Naive thymus-derived CD4-positive, alpha-beta T cell (primary cell): ENCODE measurements around the gene CNTN4. TPM values are rescaled to one million over a fixed set of nuclear protein-coding genes. Genes with fewer than 3 reads are reported as not detected.

Source experiments
- ATAC-seq: fragments of 150-1000 bp; cut with Tn5 transposase; 2 replicates; pipeline ENCODE4 v1.10.0; 2021; ENCODE audit warnings: mild to moderate bottlenecking, moderate library complexity
- CTCF ChIA-PET: fragments of 350-600 bp; sonication (Branson Sonifier 250); formaldehyde crosslinking; loops from one replicate; lab custom pipeline; 2021; ENCODE audit warnings: antibody characterized with exemption; lab: Charles Lee
- POLR2A ChIA-PET: fragments of 350-600 bp; sonication (Branson Sonifier 250); formaldehyde crosslinking; loops from one replicate; lab custom pipeline; 2021; ENCODE audit warnings: antibody characterized with exemption, inconsistent platforms; lab: Charles Lee
- DNase-seq, 9 donors: peaks; one replicate each; pipeline versions ENCODE4 v3.0.0 to v3.0.0-alpha.2; 2020 to 2022; ENCODE audit warnings: mixed read lengths in 1 of 9
- H3K27ac ChIP-seq: one replicate; pipeline ENCODE4 v1.7.0; 2013; ENCODE audit warnings: mild to moderate bottlenecking, low read depth, low read length, moderate library complexity
- H3K27me3 ChIP-seq, 2 donors: one replicate each; pipeline ENCODE4 v1.7.0; 2013; ENCODE audit warnings: low read length in 2 of 2, mild to moderate bottlenecking in 2 of 2, moderate library complexity in 2 of 2; ENCODE audit not compliant: control insufficient read depth in 2 of 2, insufficient read depth in 2 of 2
- H3K36me3 ChIP-seq, 3 experiments: 1 replicate in 2 of 3; 2 replicates in 1 of 3; pipeline ENCODE4 v1.7.0; 2013; ENCODE audit warnings: low read length in 3 of 3, mild to moderate bottlenecking in 3 of 3, moderate library complexity in 1 of 3; ENCODE audit not compliant: insufficient read depth in 3 of 3, control insufficient read depth in 2 of 3
- H3K4me1 ChIP-seq, 2 donors: one replicate each; pipeline ENCODE4 v1.7.0; 2013; ENCODE audit warnings: low read length in 2 of 2, mild to moderate bottlenecking in 2 of 2, moderate library complexity in 1 of 2; ENCODE audit not compliant: control insufficient read depth in 2 of 2, insufficient read depth in 2 of 2
- H3K4me3 ChIP-seq: 2 replicates; pipeline ENCODE4 v1.7.0; 2013; ENCODE audit warnings: mild to moderate bottlenecking, low read length
- H3K9me3 ChIP-seq, 3 experiments: 1 replicate in 2 of 3; 2 replicates in 1 of 3; pipeline ENCODE4 v1.7.0; 2013; ENCODE audit warnings: low read length in 3 of 3; ENCODE audit not compliant: control insufficient read depth in 2 of 3
- H3K27ac Mint-ChIP-seq, 9 donors: one replicate each; pipeline ENCODE4 v1.8.0; 2020 to 2022; ENCODE audit warnings: mixed read lengths in 9 of 9, mild to moderate bottlenecking in 8 of 9, moderate library complexity in 5 of 9, inconsistent platforms in 2 of 9
- H3K27me3 Mint-ChIP-seq, 5 donors: one replicate each; pipeline ENCODE4 v1.8.0; 2021 to 2022; ENCODE audit warnings: mixed read lengths in 5 of 5, mild to moderate bottlenecking in 1 of 5
- H3K36me3 Mint-ChIP-seq, 5 donors: one replicate each; pipeline ENCODE4 v1.8.0; 2020 to 2022; ENCODE audit warnings: mixed read lengths in 5 of 5, mild to moderate bottlenecking in 3 of 5, inconsistent platforms in 1 of 5
- H3K4me1 Mint-ChIP-seq, 7 donors: one replicate each; pipeline ENCODE4 v1.8.0; 2020 to 2022; ENCODE audit warnings: mixed read lengths in 7 of 7, mild to moderate bottlenecking in 3 of 7, inconsistent platforms in 1 of 7
- H3K4me3 Mint-ChIP-seq, 10 donors: one replicate each; pipeline ENCODE4 v1.8.0; 2020 to 2022; ENCODE audit warnings: mild to moderate bottlenecking in 10 of 10, mixed read lengths in 10 of 10, moderate library complexity in 6 of 10, inconsistent platforms in 2 of 10
- H3K9me3 Mint-ChIP-seq, 11 donors: one replicate each; pipeline ENCODE4 v1.8.0; 2020 to 2022; ENCODE audit warnings: mixed read lengths in 11 of 11, mild to moderate bottlenecking in 4 of 11, inconsistent platforms in 1 of 11, moderate library complexity in 1 of 11
- intact Hi-C, 2 donors: fragments of 100-400 bp; cut with micrococcal nuclease; formaldehyde crosslinking; loops; one replicate each; pipeline ENCODE4 v1.15.1; 2023
- polyA plus RNA-seq, 2 donors: library from polyadenylated mRNA; unstranded; fragments of 300-500 nt; fragmentation: Illumina TruSeq; gene quantifications; one replicate each; pipeline ENCODE4 v1.2.3, GENCODE V29; 2021
- total RNA-seq, 6 experiments: library from RNA in 5 of 6; stranded (reverse) in 5 of 6; gene quantifications; 1 replicate in 5 of 6; 2 replicates in 1 of 6; pipeline ENCODE4 v1.2.3 and lab custom pipeline; 2021 to 2026

CNTN4 gene
- total and polyA plus RNA-seq, 7 experiments from 2014 or later: not detected

DNA sequence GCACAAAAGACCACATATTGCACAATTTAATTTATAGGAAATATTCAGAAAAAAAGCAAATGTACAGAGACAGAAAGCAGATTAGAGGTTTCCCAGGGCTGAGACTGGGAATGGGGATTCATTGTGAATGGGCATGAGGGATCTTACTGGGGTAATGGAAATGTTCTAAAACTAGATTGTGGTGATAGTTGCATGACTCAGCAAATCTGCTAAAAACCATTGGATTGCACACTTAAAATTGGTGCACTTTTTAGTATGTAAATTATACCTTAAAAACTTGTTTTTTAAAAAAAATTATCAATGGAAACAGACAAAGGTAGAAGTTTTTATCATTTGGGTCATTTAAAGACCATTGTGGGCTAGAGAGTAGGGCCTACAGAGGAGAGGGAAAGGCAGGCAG lies 780.9 kb downstream of the CNTN4 start:
- H3K4me3 ChIP-seq: no peak overlapping the region
- no peak overlapping the region for H3K4me3 Mint-ChIP-seq
- intact Hi-C loops: no loop called here

DNA sequence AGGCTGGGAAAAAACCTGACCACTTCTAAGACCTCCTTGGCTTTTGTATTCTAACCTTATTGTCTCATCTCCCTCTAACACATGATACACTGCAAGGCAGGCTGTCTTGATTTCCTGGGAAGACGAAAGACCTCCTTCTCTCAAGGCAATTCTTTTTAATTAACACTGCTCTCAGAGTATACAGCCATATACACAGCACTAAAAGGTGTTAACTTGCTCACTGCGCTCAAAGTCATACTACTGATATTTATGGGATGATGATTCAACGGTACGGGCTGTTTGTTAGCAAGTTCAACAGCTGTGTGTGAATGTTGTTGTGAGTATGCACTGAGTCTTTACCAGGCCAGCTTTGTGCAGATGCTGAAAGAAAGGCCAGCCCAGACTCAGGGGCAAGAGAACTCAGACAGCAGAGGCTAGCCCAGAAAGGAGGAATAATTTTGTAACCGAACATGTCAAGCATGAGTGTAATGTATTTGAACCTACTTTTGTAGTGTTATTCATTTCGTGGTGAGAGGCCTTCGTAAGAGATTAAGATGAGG lies 781.6 kb downstream of the CNTN4 start:
- Mint-ChIP-seq H3K27ac (no peak overlapping the region), H3K27me3 (peaks cover 0 to 7% (median 3%) of the 10 kb centered on the region in 5 donors), H3K36me3 (no peaks in the 10 kb centered on the region), H3K4me1 (no peaks in the 10 kb centered on the region), H3K4me3 (no peak overlapping the region), H3K9me3 (no peaks in the 10 kb centered on the region)
- Histone ChIP-seq H3K36me3 (no peaks in the 10 kb centered on the region), H3K27ac (no peak overlapping the region), H3K4me3 (no peak overlapping the region), H3K4me1 (no peaks in the 10 kb centered on the region), H3K27me3 (no peaks in the 10 kb centered on the region), H3K9me3 (no peaks in the 10 kb centered on the region)
- ChIA-PET POLR2A (no interaction called here), CTCF (no interaction called here)
- intact Hi-C loops: no loop called here
- DNase-seq (no peak), ATAC-seq (no peak)

More for the DNA sequence above, 780.9 kb downstream of the CNTN4 start:
- H3K9me3 ChIP-seq: no peaks in the 10 kb centered on the region
- H3K27me3 ChIP-seq: no peaks in the 10 kb centered on the region
- POLR2A ChIA-PET: no interaction called here
- no peak for DNase-seq
- CTCF ChIA-PET: no interaction called here
- peaks cover 0 to 6% (median 3%) of the 10 kb centered on the region in 5 donors for H3K27me3 Mint-ChIP-seq
- no peaks in the 10 kb centered on the region for H3K36me3 Mint-ChIP-seq
- no peaks in the 10 kb centered on the region for H3K9me3 Mint-ChIP-seq
- H3K36me3 ChIP-seq: no peaks in the 10 kb centered on the region
- H3K27ac Mint-ChIP-seq: no peak overlapping the region
- H3K4me1 Mint-ChIP-seq: no peaks in the 10 kb centered on the region
- no peak overlapping the region for H3K27ac ChIP-seq
- ATAC-seq: no peak
- no peaks in the 10 kb centered on the region for H3K4me1 ChIP-seq

DNA sequence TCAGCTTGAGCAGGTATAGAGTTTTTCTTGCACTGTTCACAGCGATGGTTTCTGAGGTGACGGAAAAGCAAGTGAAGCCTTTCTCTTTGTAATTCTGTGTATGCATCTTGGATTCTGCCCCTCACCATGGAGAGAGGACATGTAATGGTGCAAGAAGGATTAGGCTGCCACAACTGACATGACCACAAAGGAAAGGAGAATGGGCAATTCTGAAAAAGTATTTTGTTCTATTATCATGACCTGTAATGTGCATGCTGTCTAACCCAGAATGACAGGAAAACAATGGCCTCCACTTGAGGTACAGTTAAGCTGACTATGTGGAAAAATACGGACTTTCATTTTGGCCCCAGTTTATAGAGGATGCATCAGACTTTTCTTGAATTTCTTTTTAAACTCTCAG lies 784.6 kb downstream of the CNTN4 start:
- CTCF ChIA-PET: no interaction called here

DNA sequence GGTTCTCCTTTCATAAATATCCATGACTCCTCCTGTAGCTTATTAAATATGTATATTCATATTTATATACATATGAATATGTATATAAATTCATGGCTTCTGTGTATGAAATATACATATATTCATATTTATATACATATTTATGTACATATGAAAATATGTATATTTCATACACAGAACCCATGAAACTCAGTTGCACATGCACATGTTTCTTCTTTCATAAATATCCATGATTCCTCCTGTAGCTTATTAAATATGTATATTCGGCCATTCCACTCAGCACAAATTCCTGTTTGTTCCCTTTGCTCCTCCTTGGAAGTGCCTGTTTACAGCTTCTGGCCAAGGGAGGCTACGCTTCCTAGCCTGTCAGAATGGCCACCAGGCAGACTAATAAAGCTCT lies 789.9 kb downstream of the CNTN4 start:
- peaks cover 0 to 13% (median 10%) of the 10 kb centered on the region in 5 donors for H3K27me3 Mint-ChIP-seq
- intact Hi-C loops: no loop called here
- POLR2A ChIA-PET: no interaction called here
- H3K27ac Mint-ChIP-seq: no peak overlapping the region
- no peaks in the 10 kb centered on the region for H3K9me3 Mint-ChIP-seq
- H3K4me3 Mint-ChIP-seq: no peak overlapping the region
- Histone ChIP-seq H3K36me3 (no peaks in the 10 kb centered on the region), H3K4me1 (no peaks in the 10 kb centered on the region), H3K4me3 (no peak overlapping the region), H3K27ac (no peak overlapping the region), H3K9me3 (no peaks in the 10 kb centered on the region), H3K27me3 (no peaks in the 10 kb centered on the region)
- no peaks in the 10 kb centered on the region for H3K4me1 Mint-ChIP-seq
- no peak for DNase-seq
- no peak for ATAC-seq
- CTCF ChIA-PET: no interaction called here
- H3K36me3 Mint-ChIP-seq: no peaks in the 10 kb centered on the region

More for the DNA sequence above, 784.6 kb downstream of the CNTN4 start:
- H3K27ac ChIP-seq: no peak overlapping the region
- ATAC-seq (no peak), DNase-seq (no peak)
- H3K4me3 ChIP-seq: no peak overlapping the region
- H3K36me3 ChIP-seq: no peaks in the 10 kb centered on the region
- Mint-ChIP-seq H3K27ac (no peak overlapping the region), H3K27me3 (peaks cover 0 to 13% (median 6%) of the 10 kb centered on the region in 5 donors), H3K36me3 (no peaks in the 10 kb centered on the region), H3K4me3 (no peak overlapping the region), H3K9me3 (no peaks in the 10 kb centered on the region), H3K4me1 (no peaks in the 10 kb centered on the region)
- H3K4me1 ChIP-seq: no peaks in the 10 kb centered on the region
- H3K9me3 ChIP-seq: no peaks in the 10 kb centered on the region
- no peaks in the 10 kb centered on the region for H3K27me3 ChIP-seq
- POLR2A ChIA-PET: no interaction called here
- intact Hi-C loops: no loop called here

DNA sequence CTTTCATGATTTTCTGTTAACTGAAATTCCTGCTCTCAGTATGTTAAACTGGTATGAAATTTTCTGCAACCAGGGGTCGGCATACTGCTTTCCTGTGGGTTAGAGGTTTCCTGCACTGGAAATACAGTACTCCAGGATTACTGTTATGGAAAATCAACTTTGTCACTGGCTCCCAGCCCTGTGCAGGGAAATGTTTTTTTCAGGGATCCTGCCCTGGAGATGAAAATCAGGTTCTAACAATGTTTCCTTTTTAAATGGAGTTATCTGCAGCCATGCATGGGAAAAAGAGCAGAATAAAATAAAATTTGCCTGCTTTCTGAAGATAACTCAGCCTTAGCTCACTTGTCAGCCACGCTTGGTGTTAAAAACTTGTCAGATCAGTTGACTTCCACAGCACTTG lies 791.1 kb downstream of the CNTN4 start:
- DNase-seq (no peak), ATAC-seq (no peak)
- intact Hi-C loops: no loop called here
- H3K9me3 ChIP-seq: no peaks in the 10 kb centered on the region
- Mint-ChIP-seq H3K36me3 (no peaks in the 10 kb centered on the region), H3K27me3 (peaks cover 0 to 13% (median 10%) of the 10 kb centered on the region in 5 donors), H3K9me3 (no peaks in the 10 kb centered on the region), H3K27ac (no peak overlapping the region), H3K4me1 (no peaks in the 10 kb centered on the region), H3K4me3 (no peak overlapping the region)
- no peaks in the 10 kb centered on the region for H3K36me3 ChIP-seq
- ChIA-PET POLR2A (no interaction called here), CTCF (no interaction called here)
- no peaks in the 10 kb centered on the region for H3K4me1 ChIP-seq
- no peaks in the 10 kb centered on the region for H3K27me3 ChIP-seq
- H3K4me3 ChIP-seq: no peak overlapping the region
- H3K27ac ChIP-seq: no peak overlapping the region

DNA sequence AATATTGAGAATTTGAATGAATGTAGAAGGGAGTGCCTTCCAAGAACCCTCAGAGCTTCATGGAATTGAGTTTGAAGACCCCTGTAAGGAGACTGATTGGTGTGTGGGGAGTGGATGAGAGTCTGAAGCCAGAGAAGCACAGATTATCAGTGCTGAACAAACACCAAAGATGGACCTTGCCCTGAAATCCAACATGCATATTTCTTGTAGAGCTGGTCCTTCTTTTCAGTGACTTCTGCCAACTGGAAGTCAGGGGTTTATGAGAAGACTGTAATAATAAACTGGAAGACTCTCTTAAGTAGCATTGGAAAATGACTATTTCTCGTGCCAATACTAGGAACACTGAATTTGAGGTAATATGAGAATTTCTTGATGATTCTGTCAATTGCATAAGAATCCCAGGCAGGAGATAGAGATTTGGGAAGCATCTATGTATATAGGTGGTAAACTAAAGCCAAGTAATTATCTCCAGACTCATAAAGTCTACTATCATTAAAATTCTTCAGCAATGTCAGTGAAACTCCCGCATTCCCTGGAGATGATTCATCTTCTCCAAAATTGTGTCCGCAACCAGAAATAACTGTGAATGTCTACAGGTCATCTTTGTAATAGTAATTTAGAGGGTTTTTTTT lies 797.8 kb downstream of the CNTN4 start:
- no peaks in the 10 kb centered on the region for H3K27me3 ChIP-seq
- H3K4me3 Mint-ChIP-seq: no peak overlapping the region
- H3K36me3 ChIP-seq: no peaks in the 10 kb centered on the region
- POLR2A ChIA-PET: no interaction called here
- H3K4me3 ChIP-seq: no peak overlapping the region
- no peak for ATAC-seq
- H3K27ac Mint-ChIP-seq: no peak overlapping the region
- H3K4me1 Mint-ChIP-seq: no peaks in the 10 kb centered on the region
- peaks cover 0 to 5% (median 0%) of the 10 kb centered on the region in 5 donors for H3K27me3 Mint-ChIP-seq
- H3K9me3 Mint-ChIP-seq: peaks cover 0 to 2% (median 0%) of the 10 kb centered on the region in 11 donors
- no peaks in the 10 kb centered on the region for H3K9me3 ChIP-seq
- no peaks in the 10 kb centered on the region for H3K4me1 ChIP-seq
- DNase-seq: no peak
- CTCF ChIA-PET: no interaction called here
- intact Hi-C loops: no loop called here
- H3K36me3 Mint-ChIP-seq: no peaks in the 10 kb centered on the region
- H3K27ac ChIP-seq: no peak overlapping the region

DNA sequence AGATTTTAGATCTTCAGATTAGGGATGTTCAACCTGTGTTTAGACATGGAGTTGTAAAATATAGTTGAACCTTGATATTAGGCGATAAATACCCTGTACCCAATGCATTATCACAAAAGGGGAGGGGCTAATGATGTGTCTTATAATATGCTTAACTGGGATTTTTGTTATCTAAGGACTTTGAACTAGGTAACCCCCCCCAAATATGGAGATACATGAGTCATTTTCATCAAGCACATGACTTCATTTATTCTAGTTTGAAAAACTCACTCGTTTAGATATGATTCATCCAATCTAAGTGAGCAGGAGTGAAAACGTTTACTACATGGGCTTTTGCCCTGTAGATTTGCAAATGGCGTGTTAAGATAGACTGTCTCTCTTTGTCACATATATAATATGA lies 799.2 kb downstream of the CNTN4 start:
- Histone ChIP-seq H3K27ac (no peak overlapping the region), H3K4me1 (no peaks in the 10 kb centered on the region), H3K36me3 (no peaks in the 10 kb centered on the region), H3K9me3 (no peaks in the 10 kb centered on the region), H3K4me3 (no peak overlapping the region), H3K27me3 (no peaks in the 10 kb centered on the region)
- H3K36me3 Mint-ChIP-seq: no peaks in the 10 kb centered on the region
- no peak for ATAC-seq
- H3K27me3 Mint-ChIP-seq: peaks cover 0 to 6% (median 0%) of the 10 kb centered on the region in 5 donors
- intact Hi-C loops: no loop called here
- DNase-seq: no peak
- POLR2A ChIA-PET: no interaction called here
- CTCF ChIA-PET: no interaction called here
- no peak overlapping the region for H3K4me3 Mint-ChIP-seq
- no peak overlapping the region for H3K27ac Mint-ChIP-seq
- H3K9me3 Mint-ChIP-seq: peaks cover 0 to 2% (median 0%) of the 10 kb centered on the region in 11 donors
- H3K4me1 Mint-ChIP-seq: no peaks in the 10 kb centered on the region
